Neuronal stem cell (in vitro differentiated cells): ENCODE data around the gene ASF1B.

Experiments
- DNase-seq: peaks from one replicate; pipeline ENCODE4 v3.0.0-alpha.2; 2013; ENCODE audit warnings: low spot score
- H2AFZ ChIP-seq: one replicate; pipeline ENCODE4 v1.6.1; 2013; ENCODE audit warnings: mild to moderate bottlenecking, low read length, inconsistent platforms
- H2AK5ac ChIP-seq: 2 replicates; pipeline ENCODE4 v1.6.1; 2013; ENCODE audit warnings: low read depth, mild to moderate bottlenecking, inconsistent platforms, low read length, moderate library complexity, mixed read lengths
- H2BK120ac ChIP-seq: 2 replicates; pipeline ENCODE4 v1.6.1; 2013; ENCODE audit warnings: low read depth, mild to moderate bottlenecking, inconsistent platforms, low read length, moderate library complexity, mixed read lengths
- H2BK12ac ChIP-seq: one replicate; pipeline ENCODE4 v1.6.1; 2013; ENCODE audit warnings: low read length, inconsistent platforms
- H2BK15ac ChIP-seq: 2 replicates; pipeline ENCODE4 v1.6.1; 2013; ENCODE audit warnings: mild to moderate bottlenecking, low read length, inconsistent platforms, mixed read lengths
- H2BK5ac ChIP-seq: one replicate; pipeline ENCODE4 v1.6.1; 2013; ENCODE audit warnings: inconsistent platforms, mild to moderate bottlenecking, low read length, moderate library complexity
- H3K14ac ChIP-seq: one replicate; pipeline ENCODE4 v1.6.1; 2013; ENCODE audit warnings: low read length, inconsistent platforms
- H3K18ac ChIP-seq: 2 replicates; pipeline ENCODE4 v1.6.1; 2013; ENCODE audit warnings: low read length, inconsistent platforms
- H3K23ac ChIP-seq: 2 replicates; pipeline ENCODE4 v1.6.1; 2013; ENCODE audit warnings: low read depth, mild to moderate bottlenecking, mixed read lengths, low read length, inconsistent platforms; ENCODE audit not compliant: poor library complexity
- H3K27ac ChIP-seq: replicated peaks from 3 replicates; pipeline ENCODE4 v1.5.1; 2013; ENCODE audit warnings: low read length, inconsistent platforms
- H3K27me3 ChIP-seq, 3 experiments: 2 replicates each; pipeline ENCODE4 v1.6.1; 2013; ENCODE audit warnings: low read length in 3 of 3, mild to moderate bottlenecking in 2 of 3, inconsistent platforms in 1 of 3, low read depth in 1 of 3, mixed read lengths in 1 of 3, moderate library complexity in 1 of 3; ENCODE audit not compliant: control insufficient read depth in 3 of 3, insufficient read depth in 3 of 3
- H3K36me3 ChIP-seq, 2 donors: replicated peaks in 1 of 2; 2 replicates each; pipeline ENCODE4 v1.6.1; 2013; ENCODE audit warnings: low read length in 2 of 2; ENCODE audit not compliant: control insufficient read depth in 2 of 2, insufficient read depth in 2 of 2
- H3K4ac ChIP-seq: 2 replicates; pipeline ENCODE4 v1.6.1; 2013; ENCODE audit warnings: inconsistent platforms, mild to moderate bottlenecking, low read length, moderate library complexity
- H3K4me1 ChIP-seq, 2 donors: 1 replicate in 1 of 2; 2 replicates in 1 of 2; pipeline ENCODE4 v1.6.1; 2013; ENCODE audit warnings: low read length in 2 of 2, low read depth in 1 of 2; ENCODE audit not compliant: control insufficient read depth in 2 of 2, insufficient read depth in 1 of 2
- H3K4me2 ChIP-seq: one replicate; pipeline ENCODE4 v1.6.1; 2013; ENCODE audit warnings: mild to moderate bottlenecking, low read length, inconsistent platforms; ENCODE audit not compliant: insufficient read depth, poor library complexity, severe bottlenecking
- H3K4me3 ChIP-seq, 2 donors: 2 replicates each; pipeline ENCODE4 v1.5.1; 2013; ENCODE audit warnings: low read length in 2 of 2, mild to moderate bottlenecking in 2 of 2, inconsistent platforms in 1 of 2, moderate library complexity in 1 of 2
- H3K79me1 ChIP-seq: one replicate; pipeline ENCODE4 v1.6.1; 2013; ENCODE audit warnings: low read depth, mild to moderate bottlenecking, inconsistent platforms, low read length, moderate library complexity
- H3K9ac ChIP-seq: one replicate; pipeline ENCODE4 v1.6.1; 2013; ENCODE audit warnings: mild to moderate bottlenecking, low read depth, low read length, inconsistent platforms; ENCODE audit not compliant: poor library complexity
- H3K9me3 ChIP-seq, 2 donors: replicated peaks in 1 of 2; 2 replicates each; pipeline versions ENCODE3 to v1.6.1; 2013; ENCODE audit warnings: low read length in 2 of 2, mild to moderate bottlenecking in 2 of 2, inconsistent platforms in 1 of 2, low read depth in 1 of 2, mixed read lengths in 1 of 2, moderate library complexity in 1 of 2; ENCODE audit not compliant: control insufficient read depth in 2 of 2, insufficient read depth in 1 of 2
- H4K8ac ChIP-seq: one replicate; pipeline ENCODE4 v1.6.1; 2013; ENCODE audit warnings: low read depth, mild to moderate bottlenecking, inconsistent platforms, low read length, moderate library complexity
- H4K91ac ChIP-seq: one replicate; pipeline ENCODE4 v1.6.1; 2013; ENCODE audit warnings: low read length, low read depth, mild to moderate bottlenecking, inconsistent platforms; ENCODE audit not compliant: poor library complexity
- WGBS, 2 donors: extraction: QIAGEN DNeasy Blood & Tissue Kit; methylation state at CpG; one replicate each; pipeline ENCODE4 v1.1.7; 2013; ENCODE audit warnings: missing lambda C conversion rate in 2 of 2, mixed read lengths in 1 of 2; ENCODE audit not compliant: insufficient read length in 2 of 2, insufficient replicate concordance in 1 of 2; ENCODE audit errors: extremely low coverage in 2 of 2; 5-methylcytosine and 5-hydroxymethylcytosine counted together

ASF1B gene

GRCh38 chr19:14167576-14168138 is 31.3 kb upstream of the ASF1B start:
- no peak overlapping the region for H4K8ac ChIP-seq
- H2BK5ac ChIP-seq: no peak overlapping the region
- H3K36me3 ChIP-seq: peaks cover 34 to 42% of the 10 kb centered on the region in 2 donors
- H3K27ac ChIP-seq: no peak overlapping the region
- H4K91ac ChIP-seq: no peak overlapping the region
- no peak overlapping the region for H2BK120ac ChIP-seq
- peaks cover 1 to 13% of the 10 kb centered on the region in 2 donors for H3K9me3 ChIP-seq
- no peak overlapping the region for H3K14ac ChIP-seq
- H3K79me1 ChIP-seq: peaks cover 8% of the 10 kb centered on the region
- H2AFZ ChIP-seq: no peak overlapping the region
- H3K9ac ChIP-seq: no peak overlapping the region
- no peak overlapping the region for H2BK12ac ChIP-seq
- no peak overlapping the region for H3K18ac ChIP-seq
- no peak overlapping the region for H3K4me2 ChIP-seq
- H2AK5ac ChIP-seq: no peak overlapping the region
- H3K23ac ChIP-seq: no peak overlapping the region
- DNase-seq: no peak
- H3K4ac ChIP-seq: no peak overlapping the region
- no CpG with 5 or more reads among the region's 18 CpGs for WGBS, 2 donors
- no peak overlapping the region for H2BK15ac ChIP-seq
- H3K4me1 ChIP-seq: peaks cover 12 to 24% of the 10 kb centered on the region in 2 donors
- no peaks in the 10 kb centered on the region for H3K27me3 ChIP-seq
- H3K4me3 ChIP-seq: no peak overlapping the region

GRCh38 chr19:14166999-14167575 is 30.7 kb upstream of the ASF1B start:
- Histone ChIP-seq H4K91ac (no peak overlapping the region), H3K14ac (no peak overlapping the region), H3K27ac (no peak overlapping the region), H3K36me3 (peaks cover 36 to 44% of the 10 kb centered on the region in 2 donors), H3K4ac (no peak overlapping the region), H3K23ac (no peak overlapping the region), H3K27me3 (no peaks in the 10 kb centered on the region), H3K18ac (no peak overlapping the region), H3K79me1 (peaks cover 8% of the 10 kb centered on the region), H2BK15ac (no peak overlapping the region), H2BK5ac (no peak overlapping the region), H3K9ac (no peak overlapping the region), H2BK120ac (no peak overlapping the region), H3K4me1 (peaks cover 12 to 24% of the 10 kb centered on the region in 2 donors), H2AK5ac (no peak overlapping the region), H2AFZ (no peak overlapping the region), H3K9me3 (peaks cover 1 to 13% of the 10 kb centered on the region in 2 donors), H3K4me2 (no peak overlapping the region), H4K8ac (no peak overlapping the region), H2BK12ac (no peak overlapping the region), H3K4me3 (no peak overlapping the region)
- DNase-seq: no peak
- WGBS, 2 donors: no CpG with 5 or more reads among the region's 12 CpGs

- Histone ChIP-seq H3K79me1 (peaks cover 8% of the 10 kb centered on the region), H2BK120ac (no peak overlapping the region), H3K36me3 (peaks cover 39 to 46% of the 10 kb centered on the region in 2 donors), H2BK12ac (no peak overlapping the region), H2AFZ (no peak overlapping the region), H3K23ac (no peak overlapping the region), H3K9ac (no peak overlapping the region), H3K14ac (no peak overlapping the region), H4K8ac (no peak overlapping the region), H4K91ac (no peak overlapping the region), H3K27ac (peak overlapping the region; percentile 24), H3K4ac (no peak overlapping the region), H2BK15ac (no peak overlapping the region), H3K4me1 (peaks cover 12 to 24% of the 10 kb centered on the region in 2 donors), H3K9me3 (peaks cover 1 to 8% of the 10 kb centered on the region in 2 donors), H3K18ac (no peak overlapping the region), H3K27me3 (no peaks in the 10 kb centered on the region), H3K4me2 (no peak overlapping the region), H2AK5ac (no peak overlapping the region), H2BK5ac (peak overlapping the region; percentile 77), H3K4me3 (no peak overlapping the region)
- DNase-seq: no peak
- WGBS, 2 donors: no CpG with 5 or more reads among the region's 20 CpGs
Measured at GRCh38 chr19:14165990-14166830, 29.8 kb upstream of the ASF1B start.
